DND-41 (cell line): ENCODE data around the gene BPIFB4.
"Not testable (repeated sequence)": the region's sequence is repeated elsewhere in the genome, so short reads cannot be mapped to it uniquely, and the experiment has no call there.

Experiments
- ATAC-seq: fragments of 200-7000 bp; cut with Tn5 transposase; 3 replicates; pipeline ENCODE4 v1.9.1; 2021; ENCODE audit warnings: low read depth; ENCODE audit not compliant: insufficient read depth
- DNase-seq: peaks from one replicate; pipeline ENCODE4 v3.0.0-alpha.2; 2020
- H2AFZ ChIP-seq: 2 replicates; pipeline ENCODE4 v1.6.0; 2012; ENCODE audit warnings: low read depth, low read length
- H3K27ac ChIP-seq: 2 replicates; pipeline ENCODE4 v1.5.1; 2012; ENCODE audit warnings: low read length, inconsistent platforms
- H3K27me3 ChIP-seq: fragments of 200-600 bp; sonication (generic); 2 replicates; pipeline ENCODE4 v1.6.0; 2012; ENCODE audit warnings: low read length, mild to moderate bottlenecking, inconsistent platforms; ENCODE audit not compliant: insufficient read depth, poor library complexity
- H3K36me3 ChIP-seq: 2 replicates; pipeline ENCODE4 v1.5.1; 2012; ENCODE audit warnings: low read length, inconsistent platforms; ENCODE audit not compliant: insufficient read depth
- H3K4me1 ChIP-seq: 2 replicates; pipeline ENCODE4 v1.5.1; 2012; ENCODE audit warnings: mild to moderate bottlenecking, low read length; ENCODE audit not compliant: insufficient read depth
- H3K4me2 ChIP-seq: 2 replicates; pipeline ENCODE4 v1.6.0; 2012; ENCODE audit warnings: mild to moderate bottlenecking, moderate library complexity, low read length, inconsistent platforms; ENCODE audit not compliant: insufficient read depth
- H3K4me3 ChIP-seq, 2 experiments: fragments of 200-600 bp in 1 of 2; shearing (Covaris generic) in 1 of 2; 2 replicates each; pipeline ENCODE4 v1.5.1; 2012 to 2016; ENCODE audit warnings: inconsistent platforms in 2 of 2, low read length in 2 of 2, mild to moderate bottlenecking in 2 of 2, low read depth in 1 of 2, moderate library complexity in 1 of 2
- H3K79me2 ChIP-seq: 2 replicates; pipeline ENCODE4 v1.6.0; 2012; ENCODE audit warnings: low read length, inconsistent platforms; ENCODE audit not compliant: insufficient read depth
- H3K9ac ChIP-seq: 2 replicates; pipeline ENCODE4 v1.6.0; 2012; ENCODE audit warnings: low read depth, mild to moderate bottlenecking, inconsistent platforms, low read length, moderate library complexity
- H3K9me3 ChIP-seq: 2 replicates; pipeline ENCODE4 v1.5.1; 2012; ENCODE audit warnings: low read length, moderate library complexity, mild to moderate bottlenecking, inconsistent platforms; ENCODE audit not compliant: insufficient read depth, severe bottlenecking
- H4K20me1 ChIP-seq: 2 replicates; pipeline ENCODE4 v1.6.0; 2012; ENCODE audit warnings: low read length; ENCODE audit not compliant: insufficient read depth
- CTCF ChIP-seq: IDR thresholded peaks from 2 replicates; pipeline ENCODE4 v1.5.1; 2012; ENCODE audit warnings: borderline replicate concordance, low read length, moderate library complexity, mild to moderate bottlenecking; ENCODE audit not compliant: poor library complexity, severe bottlenecking; ENCODE audit errors: extremely low read depth
- EZH2 ChIP-seq: IDR thresholded peaks from 3 replicates; pipeline ENCODE4 v1.6.1; 2012; ENCODE audit warnings: borderline replicate concordance, low read depth, mild to moderate bottlenecking, moderate library complexity, low read length, inconsistent platforms; ENCODE audit not compliant: severe bottlenecking

The BPIFB4 gene

GRCh38 chr20:33093582-33093981 lies 14.1 kb downstream of the BPIFB4 start:
- H3K4me2 ChIP-seq: no peak overlapping the region
- H4K20me1 ChIP-seq: no peaks in the 10 kb centered on the region
- DNase-seq (no peak), ATAC-seq (no peak)
- H3K4me1 ChIP-seq: no peaks in the 10 kb centered on the region
- no peaks in the 10 kb centered on the region for H3K36me3 ChIP-seq
- H3K9ac ChIP-seq: no peak overlapping the region
- no peak overlapping the region for H2AFZ ChIP-seq
- TF ChIP-seq CTCF: no peak
- TF ChIP-seq EZH2: no peak
- no peaks in the 10 kb centered on the region for H3K27me3 ChIP-seq
- H3K79me2 ChIP-seq: no peaks in the 10 kb centered on the region
- H3K27ac ChIP-seq: no peak overlapping the region
- no peak overlapping the region for H3K4me3 ChIP-seq
- H3K9me3 ChIP-seq: no peaks in the 10 kb centered on the region

GRCh38 chr20:33095249-33095648 lies 15.8 kb downstream of the BPIFB4 start:
- no peak overlapping the region for H3K9ac ChIP-seq
- no peak overlapping the region for H3K4me2 ChIP-seq
- no peaks in the 10 kb centered on the region for H3K79me2 ChIP-seq
- no peaks in the 10 kb centered on the region for H3K36me3 ChIP-seq
- TF ChIP-seq CTCF: no peak
- no peak for TF ChIP-seq EZH2
- no peak overlapping the region for H3K4me3 ChIP-seq
- no peaks in the 10 kb centered on the region for H3K9me3 ChIP-seq
- no peak overlapping the region for H3K27ac ChIP-seq
- no peak for DNase-seq
- no peaks in the 10 kb centered on the region for H4K20me1 ChIP-seq
- H3K27me3 ChIP-seq: peaks cover 3% of the 10 kb centered on the region
- no peak for ATAC-seq
- H2AFZ ChIP-seq: no peak overlapping the region
- H3K4me1 ChIP-seq: no peaks in the 10 kb centered on the region

- H3K27me3 ChIP-seq, H3K27ac ChIP-seq, H3K9ac ChIP-seq, H3K4me1 ChIP-seq, H3K4me3 ChIP-seq, H3K79me2 ChIP-seq, H4K20me1 ChIP-seq, H3K36me3 ChIP-seq, H3K9me3 ChIP-seq, H2AFZ ChIP-seq, H3K4me2 ChIP-seq: not testable (repeated sequence)
- ATAC-seq (peak; percentile 92), DNase-seq (peak; percentile 69)
- TF ChIP-seq CTCF: peak; percentile 91
Observed at GRCh38 chr20:33095902-33096584, 16.6 kb downstream of the BPIFB4 start.

GRCh38 chr20:33097001-33097400 lies 17.6 kb downstream of the BPIFB4 start:
- Histone ChIP-seq H3K79me2 (no peaks in the 10 kb centered on the region), H3K27ac (no peak overlapping the region), H3K9me3 (no peaks in the 10 kb centered on the region), H3K4me1 (no peaks in the 10 kb centered on the region), H3K4me3 (no peak overlapping the region), H3K36me3 (no peaks in the 10 kb centered on the region), H4K20me1 (no peaks in the 10 kb centered on the region), H2AFZ (no peak overlapping the region), H3K27me3 (peaks cover 3% of the 10 kb centered on the region), H3K9ac (no peak overlapping the region), H3K4me2 (no peak overlapping the region)
- DNase-seq: no peak
- no peak for TF ChIP-seq EZH2
- no peak for TF ChIP-seq CTCF
- no peak for ATAC-seq
